Activated CD8-positive, alpha-beta memory T cell treated with anti-CD3 and anti-CD28 coated beads for 36 hours (primary cell): ENCODE data around the gene TMED8. TPM values are rescaled to one million over a fixed set of nuclear protein-coding genes. Genes with fewer than 3 reads are reported as not detected.
"Not testable (repeated sequence)": the region's sequence is repeated elsewhere in the genome, so short reads cannot be mapped to it uniquely, and the experiment has no call there.

Experiments
- CTCF ChIA-PET: fragments of 350-600 bp; sonication (Branson Sonifier 250); formaldehyde crosslinking; loops from one replicate; lab custom pipeline; 2021; ENCODE audit warnings: antibody characterized with exemption; lab: Charles Lee
- POLR2A ChIA-PET: fragments of 350-600 bp; sonication (Branson Sonifier 250); formaldehyde crosslinking; loops from one replicate; lab custom pipeline; 2021; ENCODE audit warnings: antibody characterized with exemption; lab: Charles Lee
- total RNA-seq, 2 experiments: library from RNA; stranded (reverse); gene quantifications; one replicate each; pipeline ENCODE4 v1.2.3, GENCODE V29; 2021

TMED8 gene
- total RNA-seq, 2 experiments from 2014 or later = 25.9 to 26.2 TPM

GRCh38 chr14:77329872-77330271, 47.0 kb downstream of the TMED8 start:
- ChIA-PET CTCF (interaction anchor here (0.6 to 1.7 kb wide), 2 partner anchors 14 to 22 kb away, joined by 3 to 6 read pairs; no protein-coding TSS in a partner anchor), POLR2A (no interaction called here)

DNA sequence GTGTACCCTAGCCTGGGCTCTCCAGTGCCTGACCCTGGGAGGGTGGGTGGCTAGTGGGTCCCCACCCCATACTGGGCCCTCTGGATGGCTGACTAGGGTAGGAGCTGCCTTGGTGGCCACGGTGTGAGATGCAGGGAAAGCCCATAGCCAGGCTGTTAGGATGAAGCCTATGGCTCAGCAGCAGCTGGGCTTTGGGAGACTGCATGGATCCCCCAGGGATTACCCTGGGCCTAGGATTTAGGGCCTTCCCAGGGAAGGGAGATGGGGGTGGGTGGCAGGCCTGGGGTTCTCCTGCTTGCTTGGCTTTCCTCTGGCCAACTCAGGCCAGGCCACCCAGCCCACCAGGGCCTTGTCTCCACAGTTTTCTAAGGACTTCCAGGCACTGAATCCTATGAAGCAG, 49.8 kb downstream of the TMED8 start:
- ChIA-PET POLR2A (no interaction called here), CTCF (interaction anchor here (1.5 kb wide), 1 partner anchor 26 kb away, joined by 6 read pairs; no protein-coding TSS in a partner anchor)

GRCh38 chr14:77325746-77326094, 51.2 kb downstream of the TMED8 start:
- POLR2A ChIA-PET = no interaction called here

DNA sequence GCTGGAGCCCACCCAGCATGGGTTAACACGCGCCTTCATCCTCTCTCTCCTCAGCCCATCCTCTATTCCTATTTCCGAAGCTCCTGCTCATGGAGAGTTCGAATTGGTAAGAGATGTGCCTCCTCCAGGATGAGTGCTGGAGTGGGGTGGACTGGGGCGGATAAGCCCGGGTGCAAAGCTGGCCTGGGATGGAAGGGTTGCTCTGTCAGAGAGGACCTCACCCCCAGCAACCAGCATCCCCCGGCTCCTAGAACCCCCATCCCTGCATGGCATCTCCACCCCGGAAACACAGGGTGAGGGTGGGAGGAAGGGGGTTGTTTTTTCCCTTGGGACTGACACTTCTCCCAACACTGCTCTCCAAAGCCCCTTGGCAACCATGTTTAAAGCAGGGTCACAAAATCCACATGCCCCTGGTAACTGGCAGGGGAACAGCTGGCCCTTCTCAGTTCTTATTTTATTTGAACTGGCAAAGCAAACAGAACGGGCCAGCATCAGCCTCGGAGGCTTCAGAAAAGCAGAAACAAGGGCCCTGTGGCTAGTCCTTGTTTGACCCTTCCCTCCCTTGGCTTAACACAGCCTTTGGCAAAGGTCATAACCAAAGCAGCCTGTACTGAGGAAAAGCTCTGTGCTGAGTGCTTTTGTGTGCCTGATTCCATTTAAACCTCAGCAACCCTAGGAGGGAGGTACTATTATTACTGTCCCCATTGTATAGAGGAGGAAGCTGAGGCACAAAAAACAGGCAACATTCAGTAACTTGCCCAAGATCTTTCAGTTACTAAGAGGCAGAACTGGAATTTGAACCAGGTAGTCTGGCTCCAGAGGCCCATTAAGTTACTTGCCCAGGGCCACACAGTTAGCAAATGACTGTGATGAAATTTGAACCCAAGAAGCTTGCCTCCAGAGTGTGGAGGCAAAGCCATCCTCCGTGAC, 51.8 kb downstream of the TMED8 start:
- ChIA-PET POLR2A (no interaction called here), CTCF (no interaction called here)

More at GRCh38 chr14:77325746-77326094, 51.2 kb downstream of the TMED8 start:
- CTCF ChIA-PET = interaction anchor here (1.5 kb wide), 1 partner anchor 25 kb away, joined by 6 read pairs; no protein-coding TSS in a partner anchor

DNA sequence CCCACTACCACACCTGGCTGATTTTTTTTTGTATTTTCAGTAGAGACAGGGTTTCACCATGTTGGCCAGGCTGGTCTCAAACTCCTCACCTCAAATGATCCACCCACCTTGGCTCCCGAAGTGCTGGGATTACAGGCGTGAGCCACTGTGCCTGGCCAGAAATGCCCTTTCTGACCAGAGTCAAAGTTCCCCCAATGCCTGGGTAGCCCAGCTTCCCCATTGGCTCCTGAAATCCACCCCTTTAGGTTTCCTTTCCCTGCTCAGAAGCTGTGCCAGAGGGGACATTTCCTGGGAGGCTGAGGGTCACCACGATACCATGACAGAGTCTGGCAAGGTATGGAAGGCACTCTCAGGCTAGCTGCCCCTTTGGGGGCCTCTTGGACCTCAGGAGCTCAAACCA, 52.6 kb downstream of the TMED8 start:
- POLR2A ChIA-PET = no interaction called here
- CTCF ChIA-PET = interaction anchor here (0.7 kb wide), 1 partner anchor 174 kb away, joined by 3 read pairs; no protein-coding TSS in a partner anchor

DNA sequence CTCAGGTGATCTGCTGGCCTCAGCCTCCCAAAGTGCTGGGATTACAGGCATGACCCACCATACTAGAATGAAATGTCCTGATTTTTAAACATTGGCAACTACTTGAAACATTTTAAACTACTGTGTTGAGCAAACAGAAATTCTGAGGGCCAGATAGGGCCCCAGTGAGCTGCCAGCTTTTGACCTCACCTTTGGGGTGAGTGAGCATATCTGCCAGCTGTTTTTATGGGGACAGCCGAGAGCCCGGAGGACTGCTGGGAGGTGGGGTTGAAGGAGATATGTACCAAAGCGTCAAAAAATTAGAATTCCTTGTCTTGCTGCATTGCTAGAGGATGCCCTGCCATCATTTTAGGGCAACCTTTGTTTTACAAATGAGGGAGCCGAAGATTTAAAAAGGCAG, 53.3 kb downstream of the TMED8 start:
- POLR2A ChIA-PET = no interaction called here
- CTCF ChIA-PET = no interaction called here

DNA sequence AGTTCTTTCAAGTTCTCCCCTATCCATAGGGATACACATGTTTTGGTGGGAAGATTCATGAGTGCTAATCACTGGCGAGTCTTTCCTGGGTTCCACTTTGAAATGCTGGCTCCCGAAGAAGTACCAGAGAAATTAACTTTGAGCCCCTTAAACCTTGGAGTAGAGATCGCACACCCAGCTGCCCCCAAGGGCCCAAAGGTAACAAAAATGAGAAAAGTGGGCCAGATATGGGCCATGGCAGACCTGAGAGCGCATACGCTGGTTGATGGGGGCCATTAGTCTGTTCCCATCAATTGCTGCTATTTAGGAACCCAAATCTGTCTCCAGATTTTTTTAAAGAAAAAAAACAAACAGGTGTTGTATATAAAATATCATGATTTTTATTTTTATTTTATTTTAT, 53.9 kb downstream of the TMED8 start:
- CTCF ChIA-PET = no interaction called here

GRCh38 chr14:77322250-77322902, 54.5 kb downstream of the TMED8 start:
- POLR2A ChIA-PET = interaction anchor here (0.6 to 2.3 kb wide), 5 partner anchors 19 to 293 kb away, joined by 3 to 12 read pairs (median 4); partner anchors contain the start of genes SAMD15 and TMED8

More for the DNA sequence above, 53.9 kb downstream of the TMED8 start:
- POLR2A ChIA-PET = interaction anchor here (0.6 kb wide), 1 partner anchor 293 kb away, joined by 4 read pairs; no protein-coding TSS in a partner anchor

DNA sequence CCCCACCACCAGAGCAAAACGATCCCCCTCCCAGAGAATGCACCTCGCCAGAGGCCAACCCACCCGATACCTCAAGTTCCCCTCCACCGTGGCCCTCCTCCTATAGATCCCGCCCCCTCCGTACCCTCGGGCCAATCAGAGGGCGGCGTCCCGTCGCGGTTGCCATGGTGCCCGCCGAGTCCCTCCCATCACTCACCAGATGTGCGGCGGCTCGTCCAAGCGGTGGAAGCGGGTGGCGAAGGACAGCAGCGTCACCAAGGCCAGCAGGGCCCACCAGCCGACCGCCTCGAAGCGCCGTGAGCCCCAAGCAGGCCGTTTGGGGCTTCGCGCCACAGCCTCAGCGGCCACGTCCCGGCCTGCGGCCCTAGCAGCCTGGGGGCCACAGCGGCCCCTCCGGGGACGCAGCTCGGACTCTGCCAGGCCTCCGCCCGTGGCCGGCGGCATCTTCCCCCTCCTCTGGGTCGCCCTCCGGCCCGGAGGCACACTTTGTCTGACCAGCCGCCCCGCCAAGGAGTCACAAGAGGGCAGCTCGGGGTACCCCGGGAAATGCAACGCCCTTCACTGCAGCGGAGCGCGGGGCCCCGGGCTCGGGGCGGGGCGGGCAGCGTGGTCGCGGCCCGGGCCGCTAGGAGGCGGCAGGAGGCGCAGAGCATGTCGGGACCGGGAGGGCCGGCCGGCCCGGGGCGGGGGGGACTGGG, 56.5 kb downstream of the TMED8 start, which contains the start of gene POMT2:
Gene POMT2, minus strand, starts transcription at position 646 of the 698 bp plus-strand sequence. Its CDS starts 202 bp downstream, at position 444.
- ChIA-PET CTCF (interaction anchor here (0.7 to 1.4 kb wide), 6 partner anchors 18 to 226 kb away, joined by 3 to 5 read pairs (median 3); no protein-coding TSS in a partner anchor), POLR2A (interaction anchor here (0.6 to 2.3 kb wide), 3 partner anchors 17 to 57 kb away, joined by 3 to 12 read pairs (median 10); partner anchors contain the start of genes SAMD15 and TMED8)

More at GRCh38 chr14:77322250-77322902, 54.5 kb downstream of the TMED8 start:
- CTCF ChIA-PET = interaction anchor here (1.3 kb wide), 1 partner anchor 21 kb away, joined by 5 read pairs; no protein-coding TSS in a partner anchor

DNA sequence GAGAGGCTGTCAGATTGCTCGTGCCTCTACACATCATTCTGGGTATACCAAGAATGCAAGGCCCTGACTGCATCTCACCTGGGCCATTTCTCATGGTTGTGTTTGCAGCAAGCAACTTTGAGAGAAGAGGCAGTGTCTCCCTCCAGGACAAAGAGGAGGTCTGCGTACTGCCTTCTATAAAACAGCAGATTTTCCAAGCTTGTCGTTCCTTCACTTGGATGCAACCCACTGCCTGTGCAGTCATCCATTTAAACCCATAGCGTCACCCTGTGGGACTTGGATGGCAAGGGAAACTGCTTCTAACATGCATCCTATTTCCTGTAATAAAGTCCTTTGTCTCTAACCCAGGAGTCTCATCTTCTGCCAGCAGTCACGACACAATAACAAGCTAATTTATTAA, 57.5 kb downstream of the TMED8 start:
- POLR2A ChIA-PET = no interaction called here
- CTCF ChIA-PET = interaction anchor here (1.4 kb wide), 1 partner anchor 18 kb away, joined by 5 read pairs; no protein-coding TSS in a partner anchor

DNA sequence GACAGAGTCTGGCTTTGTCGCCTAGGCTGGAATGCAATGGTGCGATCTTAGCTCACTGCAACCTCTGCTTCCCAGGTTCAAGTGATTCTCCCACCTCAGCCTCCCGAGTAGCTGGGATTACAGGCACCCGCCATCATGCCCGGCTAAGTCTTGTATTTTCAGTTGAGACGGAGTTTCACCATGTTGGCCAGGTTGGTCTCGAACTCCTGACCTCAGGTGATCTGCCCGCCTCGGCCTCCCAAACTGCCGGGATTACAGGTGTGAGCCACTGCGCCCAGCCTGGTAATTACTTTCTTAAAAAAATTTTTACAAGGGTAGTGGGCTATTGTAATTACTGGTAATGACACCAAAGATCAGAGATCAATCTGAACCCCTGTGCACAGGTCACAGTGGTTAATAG, 58.1 kb downstream of the TMED8 start:
- CTCF ChIA-PET = interaction anchor here (0.7 kb wide), 1 partner anchor 52 kb away, joined by 3 read pairs; no protein-coding TSS in a partner anchor
- POLR2A ChIA-PET = not testable (repeated sequence)

GRCh38 chr14:77318006-77318553, 58.8 kb downstream of the TMED8 start:
- ChIA-PET CTCF (interaction anchor here (0.6 to 3.3 kb wide), 2 partner anchors 77 to 165 kb away, joined by 3 to 24 read pairs; no protein-coding TSS in a partner anchor), POLR2A (no interaction called here)

DNA sequence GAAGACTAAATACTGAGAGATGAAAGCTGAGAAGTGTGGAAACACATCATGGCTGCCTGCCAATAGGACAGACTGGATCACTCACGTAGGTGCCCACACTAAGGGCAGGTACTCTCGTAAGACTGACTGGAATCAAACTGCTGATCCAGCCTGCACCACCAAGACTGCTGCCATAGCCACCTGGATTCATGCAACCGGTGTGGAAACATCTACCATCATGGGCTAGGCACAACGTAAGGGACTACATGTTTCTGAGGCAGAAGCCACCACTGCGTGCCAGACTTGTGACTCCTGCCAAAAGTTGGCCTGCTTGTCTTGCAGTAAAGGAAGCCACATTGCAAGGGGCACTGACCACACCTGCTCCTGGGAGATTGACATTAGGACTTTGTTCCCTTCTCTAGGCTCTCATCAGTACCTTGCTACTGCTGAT, 60.0 kb downstream of the TMED8 start:
- POLR2A ChIA-PET = interaction anchor here (0.6 kb wide), 1 partner anchor 1063 kb away, joined by 3 read pairs; no protein-coding TSS in a partner anchor
- CTCF ChIA-PET = interaction anchor here (0.6 to 3.3 kb wide), 7 partner anchors 10 to 164 kb away, joined by 3 to 53 read pairs (median 5); no protein-coding TSS in a partner anchor

DNA sequence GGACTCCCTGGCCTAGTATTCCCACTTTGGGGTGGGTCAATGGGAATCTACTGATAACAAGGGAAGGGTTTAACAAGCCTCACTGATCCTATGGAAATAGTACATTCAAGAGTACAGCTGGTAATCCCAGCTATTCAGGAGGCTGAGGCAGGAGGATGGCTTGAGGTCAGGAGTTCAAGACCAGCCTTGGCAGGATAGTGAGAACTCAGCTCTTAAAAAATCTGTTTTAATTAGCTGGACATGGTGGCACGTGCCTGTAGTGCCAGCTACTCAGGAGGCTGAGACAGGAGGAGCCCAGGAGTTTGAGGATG, 60.7 kb downstream of the TMED8 start:
- ChIA-PET CTCF (interaction anchor here (0.6 to 3.3 kb wide), 17 partner anchors 9 to 443 kb away, joined by 3 to 53 read pairs (median 4); partner anchors contain the start of gene ZDHHC22), POLR2A (interaction anchor here (1.0 to 1.3 kb wide), 2 partner anchors 13 to 61 kb away, joined by 4 to 5 read pairs; partner anchors contain the start of gene TMED8)

DNA sequence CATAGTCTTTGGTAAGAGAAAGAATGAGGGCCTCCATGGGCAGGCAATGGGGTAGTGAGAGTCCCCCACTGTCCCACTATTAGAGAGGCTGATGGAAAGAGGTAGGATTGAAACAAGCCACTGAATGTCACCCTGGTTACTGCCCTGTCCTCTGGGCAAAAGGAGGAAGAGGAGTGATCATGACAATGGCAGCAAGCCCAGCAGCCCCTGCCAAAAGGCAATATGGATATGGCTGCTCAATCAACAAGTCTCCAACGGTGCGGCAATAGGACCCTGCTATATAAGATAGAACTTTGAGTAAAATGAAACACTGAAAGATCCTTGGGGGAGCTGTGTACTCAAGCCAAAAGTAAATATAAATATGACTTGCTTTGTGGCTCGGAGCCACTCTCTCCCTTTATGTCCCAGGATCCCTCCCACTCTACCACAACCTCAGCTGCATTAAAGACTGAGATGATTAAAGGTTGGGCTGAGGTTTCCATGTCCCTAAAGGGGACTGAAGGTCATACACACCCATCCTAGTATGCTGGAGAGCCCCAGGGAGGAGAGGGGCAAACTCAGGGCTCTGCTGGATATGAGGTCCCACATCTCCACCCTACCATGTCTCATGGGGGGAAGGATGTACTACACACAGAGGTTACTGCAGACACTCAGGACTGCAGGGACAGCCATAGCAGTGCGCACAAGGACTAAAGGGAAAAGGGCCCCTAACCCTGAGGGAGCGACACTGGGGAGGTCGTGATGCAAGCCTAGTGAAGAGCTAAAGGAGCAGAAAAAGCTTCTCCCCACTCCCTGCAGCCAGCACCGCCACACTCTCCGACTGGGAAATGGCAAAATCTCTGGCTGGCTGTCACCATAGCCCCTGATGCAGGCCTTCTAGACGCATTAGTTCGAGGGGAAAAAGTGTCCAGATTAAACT, 62.1 kb downstream of the TMED8 start:
- ChIA-PET POLR2A (interaction anchor here (1.3 kb wide), 1 partner anchor 12 kb away, joined by 5 read pairs; no protein-coding TSS in a partner anchor), CTCF (interaction anchor here (0.6 to 3.3 kb wide), 10 partner anchors 12 to 442 kb away, joined by 3 to 53 read pairs (median 4); partner anchors contain the start of gene ZDHHC22)

DNA sequence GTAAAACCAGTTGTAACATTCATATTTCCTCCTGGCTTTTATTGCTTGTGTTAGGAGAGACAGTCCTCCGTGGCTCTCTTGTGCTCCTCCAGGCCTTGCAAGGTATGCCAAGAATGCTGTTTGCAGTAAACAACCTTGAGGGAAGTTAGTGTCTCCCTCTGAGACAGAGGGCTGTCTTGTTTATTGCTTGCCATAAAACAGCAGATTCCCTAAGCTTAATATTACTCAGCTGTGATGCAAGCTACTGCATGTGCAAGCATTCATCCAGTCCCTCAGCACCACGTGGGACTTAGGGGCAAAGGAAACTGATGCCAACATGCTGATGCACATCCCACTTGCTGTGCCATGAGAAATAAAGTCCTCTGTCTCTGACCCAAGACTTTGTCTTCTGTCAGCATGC, 62.9 kb downstream of the TMED8 start:
- CTCF ChIA-PET = no interaction called here
- POLR2A ChIA-PET = no interaction called here

GRCh38 chr14:77313371-77313770, 63.5 kb downstream of the TMED8 start:
- POLR2A ChIA-PET = no interaction called here
- CTCF ChIA-PET = interaction anchor here (1.4 to 1.5 kb wide), 2 partner anchors 10 to 12 kb away, joined by 5 to 7 read pairs; no protein-coding TSS in a partner anchor
